Measurements from ENCODE around the gene MED7. TPM values are rescaled to one million over a fixed set of nuclear protein-coding genes. Genes with fewer than 3 reads are reported as not detected.

The MED7 gene
- total and polyA plus RNA-seq, 10 of the 15 experiments (the other 5 are each of a cell fraction or from before 2014, with no cell fraction given): 9.3 to 47.7 (median 22.7) TPM

DNA sequence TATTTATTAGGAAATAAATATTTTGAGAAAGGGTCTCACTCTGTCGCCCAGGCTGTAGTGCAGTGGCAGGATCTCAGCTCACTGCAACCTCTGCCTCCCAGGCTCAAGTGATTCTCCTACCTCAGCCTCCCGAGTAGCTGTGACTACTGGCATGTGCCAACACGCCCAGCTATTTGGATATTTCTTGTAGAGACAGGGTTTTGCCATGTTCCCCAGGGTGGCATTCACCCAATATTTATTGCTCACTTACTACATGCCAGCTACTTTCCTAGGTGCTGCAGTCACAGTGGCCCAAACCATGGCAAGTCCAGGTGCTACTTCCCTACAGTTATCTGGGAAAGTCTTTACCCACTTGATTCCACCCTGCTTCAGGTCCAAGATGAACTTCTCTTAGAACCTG lies 8.3 kb upstream of the MED7 start:
- Histone ChIP-seq H3K4me2 (ENCODE audit: control insufficient read depth, insufficient read depth) (no peak overlapping the region), H3K27ac (ENCODE audit: control insufficient read depth, insufficient read depth) (no peak overlapping the region), H2AFZ (ENCODE audit: control insufficient read depth, low read depth, low read length) (no peak overlapping the region), H3K9me3 (replicated peaks; ENCODE audit: control insufficient read depth, insufficient read depth, low read length) (no peaks in the 10 kb centered on the region), H3K36me3 (ENCODE audit: control insufficient read depth in 2 of 2, insufficient read depth in 2 of 2, low read length in 1 of 2) (no peaks in the 10 kb centered on the region), H3K4me1 (ENCODE audit: control insufficient read depth, insufficient read depth, low read length) (no peaks in the 10 kb centered on the region), H3K9ac (ENCODE audit: control insufficient read depth, insufficient read depth, low read length) (no peak overlapping the region), H4K20me1 (ENCODE audit: control insufficient read depth, insufficient read depth) (no peaks in the 10 kb centered on the region), H3K79me2 (ENCODE audit: control insufficient read depth, insufficient read depth, low read length) (no peaks in the 10 kb centered on the region), H3K27me3 (replicated peaks in 1 of 2; ENCODE audit: control insufficient read depth in 2 of 2, insufficient read depth in 2 of 2, low read length in 1 of 2) (no peaks in the 10 kb centered on the region), H3K4me3 (no peak overlapping the region)
- ChIA-PET RAD21 (ENCODE audit: unreplicated experiment) (interaction anchor here (0.9 to 4.7 kb wide), 8 partner anchors 22 to 157 kb away, joined by 3 to 159 read pairs (median 12); no protein-coding TSS in a partner anchor), SMC1A (ENCODE audit: uncharacterized antibody, unreplicated experiment) (interaction anchor here (0.9 to 4.4 kb wide), 10 partner anchors 9 to 176 kb away, joined by 3 to 138 read pairs (median 16); no protein-coding TSS in a partner anchor), CTCF (interaction anchor here (0.6 to 11.1 kb wide), 9 partner anchors 11 to 592 kb away, joined by 3 to 244 read pairs (median 4); partner anchors contain the start of gene LSM11), POLR2A (interaction anchor here (1.7 kb wide), 1 partner anchor 116 kb away, joined by 4 read pairs; no protein-coding TSS in a partner anchor)
- 54% methylated on average over 3 of the region's 3 CpGs for WGBS (ENCODE audit: insufficient coverage, insufficient replicate concordance, low lambda C conversion rate, missing lambda C conversion rate)
- DNase-seq (ENCODE audit: low read depth, low spot score) (no peak), FAIRE-seq (no peak), ATAC-seq (no peak)
- in situ Hi-C loops (cut with MboI) (no loop called here), intact Hi-C loops (cut with micrococcal nuclease; ENCODE audit: unreplicated experiment) (no loop called here)
- TF ChIP-seq, protein P1, sequence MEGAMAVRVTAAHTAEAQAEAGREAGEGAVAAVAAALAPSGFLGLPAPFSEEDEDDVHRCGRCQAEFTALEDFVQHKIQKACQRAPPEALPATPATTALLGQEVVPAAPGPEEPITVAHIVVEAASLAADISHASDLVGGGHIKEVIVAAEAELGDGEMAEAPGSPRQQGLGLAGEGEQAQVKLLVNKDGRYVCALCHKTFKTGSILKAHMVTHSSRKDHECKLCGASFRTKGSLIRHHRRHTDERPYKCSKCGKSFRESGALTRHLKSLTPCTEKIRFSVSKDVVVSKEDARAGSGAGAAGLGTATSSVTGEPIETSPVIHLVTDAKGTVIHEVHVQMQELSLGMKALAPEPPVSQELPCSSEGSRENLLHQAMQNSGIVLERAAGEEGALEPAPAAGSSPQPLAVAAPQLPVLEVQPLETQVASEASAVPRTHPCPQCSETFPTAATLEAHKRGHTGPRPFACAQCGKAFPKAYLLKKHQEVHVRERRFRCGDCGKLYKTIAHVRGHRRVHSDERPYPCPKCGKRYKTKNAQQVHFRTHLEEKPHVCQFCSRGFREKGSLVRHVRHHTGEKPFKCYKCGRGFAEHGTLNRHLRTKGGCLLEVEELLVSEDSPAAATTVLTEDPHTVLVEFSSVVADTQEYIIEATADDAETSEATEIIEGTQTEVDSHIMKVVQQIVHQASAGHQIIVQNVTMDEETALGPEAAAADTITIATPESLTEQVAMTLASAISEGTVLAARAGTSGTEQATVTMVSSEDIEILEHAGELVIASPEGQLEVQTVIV (IDR thresholded peaks at IDR 0.05; ENCODE audit: borderline replicate concordance, partially characterized antibody): no peak
- TF ChIP-seq NFYA (IDR thresholded peaks at IDR 0.05; ENCODE audit: borderline replicate concordance, low read depth, low read length): no peak
- TF ChIP-seq NR2C1 (IDR thresholded peaks at IDR 0.05): no peak
- no peak for TF ChIP-seq ZNF217 (IDR thresholded peaks at IDR 0.05)
- no TSS peak for BruUV-seq (replicated peaks)

Data from GM12878 (cell line).